ENCODE measurements around the gene NOX5. TPM values are rescaled to one million over a fixed set of nuclear protein-coding genes. Genes with fewer than 3 reads are reported as not detected.
A peak's percentile ranks its signal among the peaks of the same experiment; 100 is the strongest.

The NOX5 gene
- total and polyA plus RNA-seq, 2 experiments from 2014 or later: 0.11 TPM; not detected in 1

GRCh38 chr15:69091654-69092053 lies 77.2 kb downstream of the NOX5 start:
- Histone ChIP-seq H3K9me3 (ENCODE audit: low read depth) (no peaks in the 10 kb centered on the region), H3K9ac (no peak overlapping the region), H2AFZ (no peak overlapping the region), H3K27ac (no peak overlapping the region), H3K79me2 (ENCODE audit: insufficient read depth) (no peaks in the 10 kb centered on the region), H3K4me3 (no peak overlapping the region), H3F3A (ENCODE audit: insufficient read depth) (no peaks in the 10 kb centered on the region), H3K36me3 (ENCODE audit: low read depth) (no peaks in the 10 kb centered on the region), H4K20me1 (ENCODE audit: insufficient read depth) (no peaks in the 10 kb centered on the region), H3K9me2 (ENCODE audit: insufficient read depth) (no peaks in the 10 kb centered on the region), H3K4me2 (ENCODE audit: unreplicated experiment) (no peak overlapping the region), H3K4me1 (ENCODE audit: insufficient read depth) (no peaks in the 10 kb centered on the region), H3K27me3 (replicated peaks; ENCODE audit: insufficient read depth) (peaks cover 36% of the 10 kb centered on the region)
- in situ Hi-C loops (cut with MboI): no loop called here
- no peak for DNase-seq
- TF ChIP-seq EZH2phosphoT487 (IDR thresholded peaks at IDR 0.05; ENCODE audit: insufficient read depth, low read depth): no peak
- TF ChIP-seq EZH2 (IDR thresholded peaks at IDR 0.05; ENCODE audit: insufficient read depth, poor library complexity, severe bottlenecking): no peak
- 95 to 100% methylated on average over 1 of the region's 1 CpG for WGBS, 2 experiments (ENCODE audit: low coverage in 1 of 2, low lambda C conversion rate in 2 of 2, missing lambda C conversion rate in 2 of 2)

GRCh38 chr15:69092159-69092558 lies 77.7 kb downstream of the NOX5 start:
- WGBS, 2 experiments (ENCODE audit: low coverage in 1 of 2, low lambda C conversion rate in 2 of 2, missing lambda C conversion rate in 2 of 2): 68 to 69% methylated on average over 7 of the region's 7 CpGs
- no peaks in the 10 kb centered on the region for H3K4me1 ChIP-seq (ENCODE audit: insufficient read depth)
- TF ChIP-seq EZH2phosphoT487 (IDR thresholded peaks at IDR 0.05; ENCODE audit: insufficient read depth, low read depth) (no peak), EZH2 (IDR thresholded peaks at IDR 0.05; ENCODE audit: insufficient read depth, poor library complexity, severe bottlenecking) (no peak)
- H3K9me3 ChIP-seq (ENCODE audit: low read depth): no peaks in the 10 kb centered on the region
- no peak overlapping the region for H3K4me2 ChIP-seq (ENCODE audit: unreplicated experiment)
- peak; percentile 32 for DNase-seq
- no peaks in the 10 kb centered on the region for H3K9me2 ChIP-seq (ENCODE audit: insufficient read depth)
- H3K79me2 ChIP-seq (ENCODE audit: insufficient read depth): no peaks in the 10 kb centered on the region
- peaks cover 39% of the 10 kb centered on the region for H3K27me3 ChIP-seq (replicated peaks; ENCODE audit: insufficient read depth)
- no peaks in the 10 kb centered on the region for H4K20me1 ChIP-seq (ENCODE audit: insufficient read depth)
- H3K4me3 ChIP-seq: no peak overlapping the region
- in situ Hi-C loops (cut with MboI): no loop called here
- no peaks in the 10 kb centered on the region for H3F3A ChIP-seq (ENCODE audit: insufficient read depth)
- no peak overlapping the region for H3K27ac ChIP-seq
- no peaks in the 10 kb centered on the region for H3K36me3 ChIP-seq (ENCODE audit: low read depth)
- H2AFZ ChIP-seq: no peak overlapping the region
- H3K9ac ChIP-seq: no peak overlapping the region

- no peak overlapping the region for H3K9ac ChIP-seq
- H3K79me2 ChIP-seq (ENCODE audit: insufficient read depth): no peaks in the 10 kb centered on the region
- peaks cover 39% of the 10 kb centered on the region for H3K27me3 ChIP-seq (replicated peaks; ENCODE audit: insufficient read depth)
- no peak overlapping the region for H3K4me2 ChIP-seq (ENCODE audit: unreplicated experiment)
- H4K20me1 ChIP-seq (ENCODE audit: insufficient read depth): no peaks in the 10 kb centered on the region
- no peak for DNase-seq
- no peak for TF ChIP-seq EZH2 (IDR thresholded peaks at IDR 0.05; ENCODE audit: insufficient read depth, poor library complexity, severe bottlenecking)
- TF ChIP-seq EZH2phosphoT487 (IDR thresholded peaks at IDR 0.05; ENCODE audit: insufficient read depth, low read depth): no peak
- no peaks in the 10 kb centered on the region for H3K9me2 ChIP-seq (ENCODE audit: insufficient read depth)
- H3K27ac ChIP-seq: no peak overlapping the region
- WGBS, 2 experiments (ENCODE audit: low coverage in 1 of 2, low lambda C conversion rate in 2 of 2, missing lambda C conversion rate in 2 of 2): 76 to 87% methylated on average over 4 of the region's 4 CpGs
- H3K4me1 ChIP-seq (ENCODE audit: insufficient read depth): no peaks in the 10 kb centered on the region
- in situ Hi-C loops (cut with MboI): no loop called here
- H3K36me3 ChIP-seq (ENCODE audit: low read depth): no peaks in the 10 kb centered on the region
- H3K4me3 ChIP-seq: no peak overlapping the region
- no peaks in the 10 kb centered on the region for H3K9me3 ChIP-seq (ENCODE audit: low read depth)
- no peak overlapping the region for H2AFZ ChIP-seq
- H3F3A ChIP-seq (ENCODE audit: insufficient read depth): no peaks in the 10 kb centered on the region
Measured at GRCh38 chr15:69093127-69093526, 78.6 kb downstream of the NOX5 start.

GRCh38 chr15:69093614-69094013 lies 79.1 kb downstream of the NOX5 start:
- Histone ChIP-seq H3K9ac (no peak overlapping the region), H3K27me3 (replicated peaks; ENCODE audit: insufficient read depth) (peaks cover 39% of the 10 kb centered on the region), H3F3A (ENCODE audit: insufficient read depth) (no peaks in the 10 kb centered on the region), H4K20me1 (ENCODE audit: insufficient read depth) (no peaks in the 10 kb centered on the region), H3K4me3 (no peak overlapping the region), H2AFZ (no peak overlapping the region), H3K79me2 (ENCODE audit: insufficient read depth) (no peaks in the 10 kb centered on the region), H3K9me2 (ENCODE audit: insufficient read depth) (no peaks in the 10 kb centered on the region), H3K4me2 (ENCODE audit: unreplicated experiment) (no peak overlapping the region), H3K4me1 (ENCODE audit: insufficient read depth) (no peaks in the 10 kb centered on the region), H3K27ac (no peak overlapping the region), H3K9me3 (ENCODE audit: low read depth) (no peaks in the 10 kb centered on the region), H3K36me3 (ENCODE audit: low read depth) (no peaks in the 10 kb centered on the region)
- TF ChIP-seq EZH2phosphoT487 (IDR thresholded peaks at IDR 0.05; ENCODE audit: insufficient read depth, low read depth) (no peak), EZH2 (IDR thresholded peaks at IDR 0.05; ENCODE audit: insufficient read depth, poor library complexity, severe bottlenecking) (no peak)
- no peak for DNase-seq
- in situ Hi-C loops (cut with MboI): no loop called here

Data from GM23248 (cell line).